Fibroblast of mammary gland (primary cell): Measurements from ENCODE around the gene MICU2.

Source experiments
- DNase-seq: peaks from one replicate; pipeline ENCODE4 v3.0.0-alpha.2; 2010; ENCODE audit warnings: low read depth
- H3K4me3 ChIP-seq: 2 replicates; pipeline ENCODE4 v1.5.1; 2011; ENCODE audit warnings: low read depth, mild to moderate bottlenecking, low read length, moderate library complexity; ENCODE audit not compliant: control insufficient read depth
- TF ChIP-seq, protein P1 (sequence below): conservative IDR thresholded peaks from 2 replicates; pipeline ENCODE4 v1.5.1; 2011; ENCODE audit warnings: low read depth, low read length, inconsistent platforms; ENCODE audit not compliant: control insufficient read depth, insufficient read depth

The MICU2 gene

DNA sequence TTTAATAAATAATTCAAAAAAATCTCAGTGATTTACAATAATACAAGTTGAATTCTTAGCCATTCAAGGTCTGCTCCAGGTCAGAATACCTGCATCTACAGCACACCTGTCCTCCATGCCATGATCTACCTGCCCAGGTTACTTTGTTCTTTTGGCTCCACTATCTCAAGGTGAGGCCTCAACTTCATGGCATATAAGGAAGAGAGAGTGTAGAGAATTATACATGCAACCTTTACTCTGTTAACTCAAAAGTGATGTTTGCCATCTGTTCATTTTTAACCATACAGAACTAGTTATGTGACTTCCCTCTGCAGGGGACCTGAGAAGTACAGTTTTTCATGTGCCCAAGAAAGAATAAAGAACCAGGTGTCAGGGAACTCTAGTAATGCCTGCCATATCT, 28.2 kb upstream of the MICU2 start:
- DNase-seq: no peak
- TF ChIP-seq, protein P1, sequence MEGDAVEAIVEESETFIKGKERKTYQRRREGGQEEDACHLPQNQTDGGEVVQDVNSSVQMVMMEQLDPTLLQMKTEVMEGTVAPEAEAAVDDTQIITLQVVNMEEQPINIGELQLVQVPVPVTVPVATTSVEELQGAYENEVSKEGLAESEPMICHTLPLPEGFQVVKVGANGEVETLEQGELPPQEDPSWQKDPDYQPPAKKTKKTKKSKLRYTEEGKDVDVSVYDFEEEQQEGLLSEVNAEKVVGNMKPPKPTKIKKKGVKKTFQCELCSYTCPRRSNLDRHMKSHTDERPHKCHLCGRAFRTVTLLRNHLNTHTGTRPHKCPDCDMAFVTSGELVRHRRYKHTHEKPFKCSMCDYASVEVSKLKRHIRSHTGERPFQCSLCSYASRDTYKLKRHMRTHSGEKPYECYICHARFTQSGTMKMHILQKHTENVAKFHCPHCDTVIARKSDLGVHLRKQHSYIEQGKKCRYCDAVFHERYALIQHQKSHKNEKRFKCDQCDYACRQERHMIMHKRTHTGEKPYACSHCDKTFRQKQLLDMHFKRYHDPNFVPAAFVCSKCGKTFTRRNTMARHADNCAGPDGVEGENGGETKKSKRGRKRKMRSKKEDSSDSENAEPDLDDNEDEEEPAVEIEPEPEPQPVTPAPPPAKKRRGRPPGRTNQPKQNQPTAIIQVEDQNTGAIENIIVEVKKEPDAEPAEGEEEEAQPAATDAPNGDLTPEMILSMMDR: no peak

DNA sequence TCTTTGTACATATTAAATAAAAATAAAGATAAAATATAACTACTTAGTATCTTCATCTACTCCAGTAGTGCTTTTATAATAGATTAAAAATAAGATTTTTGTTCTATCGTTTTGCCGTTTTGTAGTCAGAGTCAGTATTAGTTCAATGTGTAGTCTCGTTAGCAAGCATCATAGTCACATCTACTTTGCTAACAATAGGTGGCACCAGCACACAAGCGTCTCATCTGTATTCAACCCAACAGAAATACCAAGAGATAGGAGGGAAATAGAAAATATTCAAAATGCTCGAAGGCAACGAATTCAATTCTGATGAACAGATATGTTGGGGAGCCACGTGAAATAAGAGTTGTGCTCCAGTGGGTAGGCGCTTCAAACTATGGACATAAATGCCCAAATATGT, 21.4 kb upstream of the MICU2 start:
- TF ChIP-seq, protein P1: peak; percentile 50
- H3K4me3 ChIP-seq: no peak overlapping the region
- peak; percentile 42 for DNase-seq

More for the DNA sequence above, 28.2 kb upstream of the MICU2 start:
- H3K4me3 ChIP-seq: no peak overlapping the region

DNA sequence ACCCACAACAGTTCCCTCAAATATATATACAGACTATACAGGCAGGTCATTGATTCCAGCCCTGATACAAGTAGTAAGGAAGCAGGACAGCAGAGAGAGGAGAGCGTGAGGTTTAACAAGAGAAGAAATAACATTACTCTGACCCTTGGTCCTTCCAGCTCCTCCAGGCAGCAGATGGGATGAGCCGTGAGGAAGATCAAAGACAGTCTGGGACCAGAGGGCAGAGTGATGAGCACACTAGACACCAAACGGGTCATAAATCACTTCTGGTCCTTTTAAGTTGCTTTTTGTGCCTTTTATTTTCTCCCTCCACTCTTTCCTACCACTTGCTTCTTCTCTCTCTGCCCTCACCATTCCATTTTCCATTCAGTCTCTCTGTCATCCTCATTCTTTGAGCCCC, 16.9 kb upstream of the MICU2 start:
- TF ChIP-seq, protein P1: no peak
- no peak for DNase-seq
- no peak overlapping the region for H3K4me3 ChIP-seq

DNA sequence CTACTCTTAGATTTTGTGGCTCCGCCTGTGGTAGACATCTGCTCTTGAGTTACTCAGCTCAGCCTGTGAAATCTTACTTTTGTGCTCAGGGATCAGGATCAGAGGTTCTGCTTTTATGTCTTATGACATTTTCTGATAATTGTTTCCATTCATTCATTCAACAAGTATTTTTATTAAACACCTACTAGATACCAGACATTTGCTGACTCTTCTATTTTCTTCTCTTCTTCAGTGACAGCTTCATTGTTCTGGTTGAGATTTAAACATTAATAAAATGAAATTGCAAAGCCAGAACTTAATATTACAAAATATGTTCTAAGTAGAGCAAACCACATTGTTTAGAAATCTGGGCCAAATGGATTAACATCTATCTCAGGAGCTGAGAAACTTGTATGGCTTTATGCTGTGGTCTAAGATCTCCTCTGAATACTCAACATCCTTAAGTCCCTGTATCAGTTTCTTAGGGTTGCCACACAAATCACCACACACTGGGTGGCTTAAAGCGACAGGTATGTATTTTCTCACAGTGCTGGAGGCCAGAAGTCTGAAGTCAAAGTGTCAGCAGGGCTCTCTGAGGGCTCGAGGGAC, 15.8 kb upstream of the MICU2 start:
- no peak for DNase-seq
- no peak overlapping the region for H3K4me3 ChIP-seq
- TF ChIP-seq, protein P1: no peak

DNA sequence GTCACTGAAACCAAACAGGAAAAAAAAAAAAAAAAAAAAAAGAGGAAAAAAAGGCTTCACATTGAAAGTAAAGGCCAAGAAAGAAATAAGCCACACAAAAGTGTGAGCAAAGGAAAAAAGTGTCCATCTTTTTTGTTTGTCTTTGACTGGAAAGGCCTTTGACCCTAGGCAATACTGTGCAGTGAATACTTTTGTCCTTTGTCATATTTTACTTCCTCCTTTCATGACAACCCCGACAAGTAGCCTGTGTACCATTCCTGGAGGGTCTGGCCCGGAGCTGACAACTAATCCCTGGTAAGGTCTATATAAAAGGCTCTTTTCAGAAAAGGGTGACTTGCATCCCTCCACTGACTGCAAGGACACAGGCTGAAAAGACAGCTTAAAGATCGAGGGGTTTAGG, 12.9 kb upstream of the MICU2 start:
- TF ChIP-seq, protein P1: no peak
- no peak for DNase-seq

DNA sequence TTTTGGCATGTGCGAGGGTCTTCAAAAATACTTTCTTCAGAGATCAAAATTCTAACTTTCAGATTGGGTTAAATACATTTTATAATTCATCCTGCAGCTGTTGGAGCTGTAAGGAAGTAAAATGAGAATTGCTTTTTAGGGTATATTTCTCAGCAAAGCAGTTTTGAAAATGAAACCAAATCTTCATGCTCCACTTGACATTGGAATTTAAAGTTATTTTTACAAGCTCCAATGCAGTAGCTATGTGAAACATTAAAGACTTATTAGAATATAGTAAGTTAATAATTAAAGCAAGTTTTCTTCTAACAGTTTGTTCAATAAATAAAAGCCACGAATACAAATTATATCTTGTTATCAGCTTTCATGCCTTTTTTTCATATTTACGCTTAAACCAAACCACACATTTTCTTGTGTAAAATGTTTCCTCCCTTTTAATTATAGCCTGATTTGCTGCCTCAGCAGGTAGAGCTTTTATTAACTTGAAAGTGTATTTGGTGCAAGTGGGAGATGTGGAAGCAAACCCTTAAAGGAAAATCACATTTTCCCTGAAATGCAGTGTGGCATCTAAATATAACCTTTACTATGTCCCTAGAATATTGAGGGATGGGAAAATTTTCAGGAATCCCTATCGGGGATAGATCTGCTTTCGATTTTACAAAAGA, 12.4 kb upstream of the MICU2 start:
- no peak for DNase-seq
- TF ChIP-seq, protein P1: no peak
- no peak overlapping the region for H3K4me3 ChIP-seq

More for the DNA sequence above, 12.9 kb upstream of the MICU2 start:
- no peak overlapping the region for H3K4me3 ChIP-seq
